Left lung (tissue), 10 donors: ENCODE results near the gene RNU2-63P. TPM values are rescaled to one million over a fixed set of nuclear protein-coding genes. Genes with fewer than 3 reads are reported as not detected.

Experiments used
- ATAC-seq: fragments of 200-7000 bp; cut with Tn5 transposase; one replicate; pipeline ENCODE4 v1.9.1; 2020; ENCODE audit warnings: moderate library complexity
- DNase-seq, 4 donors: peaks; one replicate each; pipeline ENCODE4 v3.0.0-alpha.2; 2013 to 2020
- H3K27ac ChIP-seq, 2 donors: fragments of 200-600 bp; sonication (generic) in 1 of 2; one replicate each; pipeline versions ENCODE4 v1.5.0 to v1.8.0; 2020 to 2021
- H3K27me3 ChIP-seq, 2 donors: fragments of 200-600 bp; sonication (generic) in 1 of 2; one replicate each; pipeline versions ENCODE4 v1.5.0 to v1.8.0; 2020 to 2021
- H3K36me3 ChIP-seq, 2 donors: fragments of 200-600 bp; sonication (generic) in 1 of 2; one replicate each; pipeline versions ENCODE4 v1.5.0 to v1.8.0; 2020 to 2021
- H3K4me1 ChIP-seq, 2 donors: fragments of 200-600 bp; one replicate each; pipeline ENCODE4 v1.8.0; 2021
- H3K4me3 ChIP-seq, 2 donors: fragments of 200-600 bp; sonication (generic) in 1 of 2; one replicate each; pipeline versions ENCODE4 v1.5.0 to v1.8.0; 2020 to 2021; ENCODE audit warnings: mild to moderate bottlenecking in 1 of 2
- H3K9me3 ChIP-seq, 2 donors: fragments of 200-600 bp; sonication (generic) in 1 of 2; one replicate each; pipeline versions ENCODE4 v1.5.0 to v1.8.0; 2020 to 2021
- CTCF ChIP-seq, 2 donors: fragments of 200-600 bp; sonication (generic) in 1 of 2; IDR thresholded peaks; one replicate each; pipeline versions ENCODE4 v1.5.0 to v1.8.0; 2021; ENCODE audit warnings: antibody characterized with exemption in 2 of 2
- intact Hi-C, 2 donors: fragments of 100-400 bp; cut with DNase I; formaldehyde crosslinking; loops; one replicate each; pipeline versions ENCODE4 v1.11.2 to v1.14.2; 2022
- polyA plus RNA-seq, 6 donors: library from polyadenylated mRNA; unstranded; fragments of 120-200 nt; gene quantifications; one replicate each; pipeline ENCODE4 v1.2.1, GENCODE V29; 2013; ENCODE audit not compliant: insufficient read length in 6 of 6
- total RNA-seq, 2 donors: library from RNA; stranded (reverse); fragmentation: NEBNext Ultra II Directional; extraction: Animal tissue kit (Norgen Biotek cat#: 25700); gene quantifications; one replicate each; pipeline ENCODE4 v1.2.1, GENCODE V29; 2021
- donor health status: DM: no; HTN: yes; CAD: no.
- donor health status: DM: no; HTN: no; CAD: no.

RNU2-63P gene
- total and polyA plus RNA-seq, 8 donors = 1.1 to 1.7 TPM; not detected in 6

- H3K4me1 ChIP-seq = peaks cover 9 to 30% of the 10 kb centered on the region in 2 donors
- intact Hi-C loops = no loop called here
- TF ChIP-seq CTCF (IDR thresholded peaks at IDR 0.05) = no peak
These were observed 41.8 kb upstream of the RNU2-63P start for GRCh38 chr2:88058191-88058590.

DNA sequence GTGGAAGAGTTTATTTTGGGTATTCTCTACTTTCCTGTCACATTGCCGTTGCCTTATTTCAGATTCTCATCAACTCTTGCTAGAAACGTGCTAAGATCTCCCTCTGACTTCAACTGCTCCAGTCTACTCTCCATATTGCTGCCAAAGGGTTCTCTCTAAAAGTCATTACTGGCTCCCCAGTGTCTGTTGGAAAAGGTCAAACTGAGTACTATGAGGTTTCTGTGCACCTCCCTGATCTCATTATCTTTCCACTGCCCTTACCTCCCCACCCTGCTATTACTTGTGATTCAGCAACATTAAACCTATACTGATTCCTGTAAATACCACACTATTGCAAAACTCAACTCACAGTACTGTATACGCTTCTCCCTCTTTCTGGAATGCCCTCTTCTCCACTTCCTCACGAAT lies 41.1 kb upstream of the RNU2-63P start:
- ATAC-seq (no peak), DNase-seq (no peak)

More at GRCh38 chr2:88058191-88058590, 41.8 kb upstream of the RNU2-63P start:
- ATAC-seq (no peak), DNase-seq (no peak)
- H3K27ac ChIP-seq = no peak overlapping the region
- H3K27me3 ChIP-seq = no peaks in the 10 kb centered on the region
- no peaks in the 10 kb centered on the region for H3K36me3 ChIP-seq
- no peaks in the 10 kb centered on the region for H3K9me3 ChIP-seq
- no peak overlapping the region for H3K4me3 ChIP-seq

DNA sequence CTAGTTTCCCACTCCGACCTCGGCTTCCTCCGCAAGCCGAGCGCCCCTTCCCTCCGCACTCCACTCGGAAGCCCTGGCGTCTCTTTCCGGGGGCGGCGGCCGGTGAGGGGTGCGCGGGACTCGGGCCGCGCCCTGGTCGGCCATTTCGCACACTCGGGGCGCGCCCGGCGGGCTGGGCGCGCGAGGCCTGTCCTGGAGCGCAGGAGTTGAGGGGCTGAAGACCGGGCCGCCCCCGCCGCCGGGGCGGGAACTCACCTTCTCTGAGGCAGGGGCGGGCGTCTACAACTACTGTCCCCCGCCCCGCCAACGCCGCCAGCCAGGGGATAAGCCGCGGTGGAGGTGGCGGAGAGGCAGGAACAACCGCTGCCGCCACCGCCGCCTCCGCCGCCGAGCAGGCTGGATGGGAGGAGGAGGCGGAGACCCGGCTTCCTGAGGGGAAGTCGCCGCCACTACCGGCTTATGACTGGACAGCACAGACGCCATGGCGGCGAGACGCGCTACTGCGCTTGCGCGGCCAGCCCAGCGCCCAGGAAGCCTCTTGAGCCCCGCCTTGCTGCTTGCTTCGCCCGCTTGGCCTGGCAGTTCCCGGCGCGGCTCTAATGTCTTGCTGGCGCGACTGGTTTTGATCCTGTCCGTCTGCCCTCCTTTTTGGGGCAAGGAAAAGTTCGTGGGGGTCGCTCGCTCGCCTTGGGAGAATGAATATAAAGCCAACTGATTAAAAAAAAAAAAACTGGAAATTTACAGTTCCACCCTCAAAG lies 39.2 kb upstream of the RNU2-63P start, which contains the start of gene KRCC1:
Gene KRCC1, minus strand, starts transcription at position 413 of the 758 bp plus-strand sequence. CDS start 27,220 bp downstream, outside the sequence.
- no peaks in the 10 kb centered on the region for H3K9me3 ChIP-seq
- intact Hi-C loops = no loop called here
- no peak for TF ChIP-seq CTCF (IDR thresholded peaks at IDR 0.05)

More for the DNA sequence above, 41.1 kb upstream of the RNU2-63P start:
- Histone ChIP-seq H3K9me3 (no peaks in the 10 kb centered on the region), H3K4me3 (no peak overlapping the region), H3K27ac (no peak overlapping the region), H3K36me3 (no peaks in the 10 kb centered on the region), H3K27me3 (no peaks in the 10 kb centered on the region), H3K4me1 (peaks cover 9 to 37% of the 10 kb centered on the region in 2 donors)
- intact Hi-C loops = no loop called here
- no peak for TF ChIP-seq CTCF (IDR thresholded peaks at IDR 0.05)

DNA sequence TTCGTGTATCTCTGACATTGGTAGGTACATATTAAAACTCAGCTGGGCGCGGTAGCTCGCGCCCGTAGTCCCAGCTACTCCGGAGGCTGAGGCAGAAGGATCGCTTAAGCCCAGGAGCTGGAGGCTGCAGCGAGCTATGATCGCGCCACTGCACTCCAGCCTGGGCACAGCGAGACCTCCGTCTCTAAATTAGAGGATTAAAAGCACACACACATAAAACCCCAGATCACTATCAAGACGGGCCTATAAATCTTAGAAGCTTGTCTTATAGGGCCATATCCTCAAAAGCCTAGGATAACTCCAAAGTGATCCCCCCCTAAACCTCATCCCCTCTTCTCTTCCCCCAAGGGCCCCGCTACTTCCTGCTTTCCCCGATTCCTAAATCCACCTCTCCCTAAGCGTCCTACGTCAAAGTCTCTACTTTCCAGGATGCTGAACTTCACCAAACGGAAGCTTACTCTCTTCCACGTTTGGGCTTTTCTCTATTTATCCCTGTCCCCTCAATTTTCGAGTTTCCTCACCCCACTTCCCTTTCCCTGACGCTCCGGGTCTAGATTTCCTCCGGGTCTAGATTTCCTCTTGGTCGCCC lies 38.5 kb upstream of the RNU2-63P start:
- DNase-seq = peak in 1 of 4 donors; percentile 71
- no peak for TF ChIP-seq CTCF (IDR thresholded peaks at IDR 0.05)
- H3K4me1 ChIP-seq = peaks cover 9 to 35% of the 10 kb centered on the region in 2 donors
- H3K36me3 ChIP-seq = no peaks in the 10 kb centered on the region
- peak overlapping the region; percentile 88 to 94 for H3K4me3 ChIP-seq
- peak overlapping the region; percentile 97 to 100 for H3K27ac ChIP-seq
- no peaks in the 10 kb centered on the region for H3K27me3 ChIP-seq
- intact Hi-C loops = no loop called here
- ATAC-seq = peak; percentile 13
- H3K9me3 ChIP-seq = no peaks in the 10 kb centered on the region

More for the DNA sequence above, 39.2 kb upstream of the RNU2-63P start, which contains the start of gene KRCC1:
- ATAC-seq (peak; percentile 94), DNase-seq (peak; percentile 91 to 99 (median 97))
- Histone ChIP-seq H3K4me1 (peaks cover 9 to 40% of the 10 kb centered on the region in 2 donors), H3K36me3 (no peaks in the 10 kb centered on the region), H3K4me3 (peak within 1 kb of the TSS; percentile 88 to 94), H3K27ac (peak within 1 kb of the TSS; percentile 97 to 100), H3K27me3 (no peaks in the 10 kb centered on the region)
